Inferior parietal cortex (tissue), 1 donor: ENCODE data around the gene ADAMTSL3.

Source experiments
- DNase-seq: peaks from one replicate; pipeline ENCODE4 v3.0.0-alpha.2; 2016; ENCODE audit errors: extremely low spot score

ADAMTSL3 gene

DNA sequence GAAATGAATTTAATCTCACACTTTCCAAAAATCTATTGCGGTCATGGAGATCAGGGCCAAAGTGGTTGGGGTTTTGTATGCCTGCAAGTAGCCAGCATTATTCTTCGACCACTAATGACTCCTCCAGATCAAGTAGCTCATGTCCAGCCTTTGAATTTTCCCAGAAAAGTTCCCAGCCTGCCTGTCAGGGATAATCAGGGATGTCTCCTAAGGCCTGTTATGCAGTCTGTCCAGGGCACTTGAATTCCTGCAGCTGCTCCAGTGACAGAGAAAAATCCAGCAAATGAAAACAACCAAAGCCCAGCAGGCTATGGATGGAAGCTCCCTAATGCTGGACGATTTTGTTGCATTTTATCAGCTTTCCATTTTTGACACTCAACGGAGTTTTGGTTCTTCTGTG, 215.4 kb downstream of the ADAMTSL3 start:
- DNase-seq: no peak

DNA sequence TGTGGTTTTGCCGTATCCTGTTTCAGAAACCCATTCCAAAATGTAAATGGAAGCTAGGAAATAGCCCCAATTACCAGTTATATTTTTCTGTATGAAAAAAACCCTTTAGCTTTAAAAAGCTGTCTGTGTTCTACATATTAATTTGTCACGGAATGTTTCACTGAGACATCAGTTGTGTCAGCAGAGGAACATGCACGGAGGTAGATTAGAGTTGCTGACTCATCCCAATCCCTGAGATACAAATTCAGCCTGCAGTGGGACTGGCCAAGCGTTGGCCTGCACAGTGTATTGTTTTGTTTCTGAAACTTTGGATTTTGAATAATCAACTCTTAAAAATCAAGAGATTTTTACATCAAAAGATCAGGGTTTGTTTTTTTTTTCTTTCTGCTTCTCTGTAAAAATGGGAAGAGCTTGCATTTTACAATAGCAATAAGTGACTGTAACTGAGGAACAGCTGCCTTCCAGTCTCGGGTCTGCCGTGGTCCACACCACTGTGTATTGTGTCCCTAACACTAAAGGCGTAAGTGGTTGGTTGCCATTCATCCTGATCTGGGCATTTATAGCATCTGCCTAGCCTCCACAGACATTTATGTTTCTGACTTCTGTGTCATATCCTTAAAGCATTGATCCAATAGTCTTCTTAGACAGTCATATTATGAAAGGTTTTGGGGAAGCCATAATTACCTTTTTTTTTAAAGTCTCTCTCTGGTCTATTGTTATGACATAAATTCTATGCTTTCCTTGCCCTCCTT, 218.1 kb downstream of the ADAMTSL3 start:
- peak; percentile 53 for DNase-seq

- DNase-seq: no peak
Measured at GRCh38 chr15:83873966-83874365, 220.0 kb downstream of the ADAMTSL3 start.

- no peak for DNase-seq
Measured at GRCh38 chr15:83880529-83880928, 226.6 kb downstream of the ADAMTSL3 start.

DNA sequence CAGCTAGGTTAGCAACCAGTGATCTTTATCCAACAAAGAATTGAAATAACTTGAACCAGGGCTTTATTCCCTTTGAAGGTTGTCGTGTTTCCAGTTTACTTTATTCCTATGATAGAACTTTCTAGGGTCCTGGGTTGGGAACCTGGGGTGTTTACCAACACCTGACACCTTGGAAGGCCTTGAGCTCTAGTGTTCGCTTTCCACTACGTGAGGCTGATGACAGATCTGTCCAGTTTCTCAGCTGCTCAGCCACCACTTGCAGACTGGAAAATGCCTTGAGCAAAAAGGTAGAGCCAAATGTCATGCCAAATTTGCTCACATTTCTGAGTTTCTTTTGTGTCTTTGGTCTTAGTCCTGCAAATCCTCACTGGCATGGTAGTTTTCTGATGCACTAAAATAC, 227.2 kb downstream of the ADAMTSL3 start:
- no peak for DNase-seq

DNA sequence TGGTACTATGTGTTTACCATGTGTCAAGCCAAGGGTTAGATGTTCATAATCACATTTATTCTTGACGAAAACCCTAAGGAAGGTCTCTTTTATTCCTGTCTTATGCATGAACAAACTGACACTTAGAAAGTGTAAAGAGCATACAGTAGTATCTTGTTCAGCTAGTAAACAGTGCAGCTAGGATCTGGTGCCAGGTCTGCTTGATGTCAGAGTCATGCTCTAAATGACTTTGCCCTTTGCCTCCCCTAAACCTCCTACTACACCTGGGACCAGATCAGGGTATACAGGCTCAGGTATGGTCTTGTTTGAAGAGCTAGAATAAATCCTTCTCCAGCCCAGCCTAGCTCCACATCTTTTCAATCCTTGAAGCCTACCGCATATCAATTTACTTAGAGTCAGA, 232.4 kb downstream of the ADAMTSL3 start:
- DNase-seq: no peak

- no peak for DNase-seq
Measured at GRCh38 chr15:83887404-83887803, 233.5 kb downstream of the ADAMTSL3 start.

DNA sequence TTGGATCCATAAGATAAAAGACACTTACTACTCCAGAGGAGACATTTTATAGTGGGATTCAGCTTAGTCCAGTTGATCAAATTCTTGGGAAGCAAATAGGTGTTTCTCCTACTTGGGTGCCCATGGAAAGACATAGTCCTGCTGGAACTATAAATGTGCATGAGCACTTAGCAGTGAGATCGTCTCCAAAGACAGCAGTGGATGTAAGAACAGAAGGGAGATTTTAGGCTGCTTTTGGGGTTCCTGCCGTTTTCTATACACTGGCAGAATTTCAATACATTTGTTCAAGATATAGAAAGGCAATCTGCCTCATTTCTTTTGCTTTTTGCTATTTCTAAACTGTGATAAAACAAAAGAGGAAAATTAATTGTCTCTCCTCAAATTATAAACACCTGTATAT, 234.0 kb downstream of the ADAMTSL3 start:
- no peak for DNase-seq

DNA sequence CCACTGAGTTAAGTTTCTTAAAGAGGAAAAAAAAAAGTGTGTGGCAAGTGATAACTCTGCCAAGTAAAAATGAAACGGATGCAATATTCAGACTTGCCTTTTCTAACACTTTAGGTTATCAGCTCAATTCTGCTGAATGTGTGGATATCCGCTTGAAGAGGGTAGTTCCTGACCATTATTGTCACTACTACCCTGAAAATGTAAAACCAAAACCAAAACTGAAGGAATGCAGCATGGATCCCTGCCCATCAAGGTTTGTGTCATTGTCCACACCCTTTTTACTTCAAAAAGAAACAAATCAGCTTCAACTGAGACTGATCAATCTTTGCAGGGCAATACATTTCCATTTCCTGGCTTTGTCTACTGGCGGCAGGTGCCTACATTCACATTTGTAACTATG, 236.1 kb downstream of the ADAMTSL3 start:
- DNase-seq: no peak

DNA sequence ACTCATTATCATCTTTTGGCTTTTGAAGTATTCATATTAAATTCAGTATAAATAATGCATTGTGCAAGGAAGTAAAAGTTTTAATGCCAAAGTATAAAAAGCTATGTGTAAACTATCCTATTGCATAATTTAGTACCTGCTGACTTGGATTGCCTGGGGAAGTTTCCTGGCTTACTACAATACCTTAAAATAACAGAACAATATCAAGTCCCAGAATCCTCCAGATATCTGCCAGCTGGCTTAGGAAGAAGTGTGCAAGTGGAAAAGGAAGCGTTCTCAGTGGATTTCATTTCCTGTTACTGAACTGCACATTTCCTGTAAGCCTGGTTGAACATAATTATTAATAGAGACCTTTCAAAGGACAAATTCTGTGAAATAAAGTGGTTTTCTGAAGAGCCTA, 236.7 kb downstream of the ADAMTSL3 start:
- DNase-seq: no peak

DNA sequence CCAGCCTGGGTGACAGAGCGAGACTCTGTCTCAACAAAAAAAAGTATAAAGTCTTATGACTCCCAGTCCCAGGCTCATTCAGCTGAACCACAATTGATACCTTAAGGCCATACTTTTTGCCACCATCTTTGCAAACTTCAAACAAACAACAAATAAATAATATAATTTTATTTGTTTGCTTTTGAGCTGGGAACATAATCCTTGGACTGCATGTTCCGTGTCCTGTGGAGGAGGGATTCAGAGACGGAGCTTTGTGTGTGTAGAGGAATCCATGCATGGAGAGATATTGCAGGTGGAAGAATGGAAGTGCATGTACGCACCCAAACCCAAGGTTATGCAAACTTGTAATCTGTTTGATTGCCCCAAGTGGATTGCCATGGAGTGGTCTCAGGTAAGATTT, 238.6 kb downstream of the ADAMTSL3 start:
- DNase-seq: no peak

DNA sequence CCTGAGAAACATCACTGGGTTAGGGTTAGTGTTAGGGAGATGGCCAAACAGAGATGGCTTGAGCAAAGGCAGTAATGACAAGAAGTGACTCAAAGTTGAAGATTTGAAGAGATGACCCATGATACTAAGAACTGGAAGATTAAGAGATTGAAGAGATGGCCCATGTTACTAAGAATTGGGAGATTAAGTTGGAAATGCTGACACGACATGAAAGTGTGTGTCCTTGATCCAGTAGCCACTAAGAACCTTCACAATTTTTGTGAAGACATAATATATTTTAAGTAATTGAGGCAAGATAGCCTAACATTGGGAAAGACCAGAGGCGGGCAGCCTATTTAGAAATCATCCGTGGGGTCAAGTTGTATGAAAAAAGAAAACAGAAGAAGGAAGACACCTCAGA, 239.4 kb downstream of the ADAMTSL3 start:
- DNase-seq: no peak

- no peak for DNase-seq
Measured at GRCh38 chr15:83897037-83897436, 243.1 kb downstream of the ADAMTSL3 start.

- no peak for DNase-seq
Measured at GRCh38 chr15:83898361-83898760, 244.4 kb downstream of the ADAMTSL3 start.

DNA sequence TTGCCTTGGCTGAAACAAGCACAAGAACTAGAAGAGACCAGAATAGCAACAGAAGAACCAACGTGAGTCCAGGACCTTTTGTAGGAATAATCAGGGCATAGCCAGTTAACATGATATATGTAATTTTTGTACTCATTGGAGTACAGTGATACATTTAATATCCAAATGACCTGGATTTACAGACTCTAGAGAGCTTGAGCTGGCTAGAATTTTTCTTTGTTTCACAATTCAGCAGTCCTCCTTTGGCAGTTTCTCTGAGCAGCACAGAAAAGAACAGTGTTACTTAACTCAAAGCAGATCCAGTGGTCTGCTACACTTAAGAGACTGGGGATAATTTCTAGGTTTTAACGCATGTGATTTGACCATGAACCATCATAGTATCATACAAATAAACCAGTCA, 245.7 kb downstream of the ADAMTSL3 start:
- no peak for DNase-seq

DNA sequence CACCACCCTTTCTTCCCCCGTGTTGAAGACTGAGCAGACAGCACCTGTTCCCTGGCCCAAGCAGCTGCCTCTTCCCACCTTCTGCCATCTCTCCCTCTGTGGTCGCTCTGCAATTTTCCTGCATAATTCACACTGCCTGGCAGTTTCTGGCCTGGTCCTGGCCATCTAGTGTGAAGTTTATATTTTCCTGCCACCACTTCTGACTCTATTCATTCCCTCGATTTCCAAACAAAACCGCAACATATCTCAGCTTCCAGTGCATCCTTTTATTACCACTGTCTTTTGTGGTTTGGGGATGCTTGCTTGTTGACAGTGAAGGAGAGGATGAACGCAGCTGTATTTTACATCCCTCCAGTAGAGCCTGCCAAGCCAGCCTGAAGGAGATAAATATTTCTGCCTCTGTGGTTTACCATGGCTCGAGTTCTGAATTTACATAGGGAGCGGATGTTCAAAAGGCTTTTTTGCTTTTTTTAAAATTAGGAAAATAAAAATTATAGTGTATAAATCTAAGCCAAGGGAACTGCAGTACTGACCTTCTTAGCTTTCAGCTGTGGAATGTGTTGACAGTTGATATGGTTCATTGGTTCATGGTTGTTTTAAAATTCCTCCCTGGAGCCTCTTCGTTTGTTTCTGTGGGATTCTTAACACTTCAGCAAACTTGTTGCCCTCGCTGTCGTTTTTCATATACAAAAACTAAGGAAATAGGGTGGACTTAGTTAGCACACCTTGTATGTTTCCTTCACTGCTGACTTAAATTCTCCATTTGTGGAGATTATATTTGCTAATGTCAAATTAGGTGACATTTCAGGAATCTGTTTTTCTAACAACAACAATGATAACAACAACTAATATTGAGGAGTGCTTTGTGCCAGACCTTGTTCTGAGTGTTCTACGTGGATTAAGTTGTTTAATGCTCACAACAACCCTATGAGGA, 250.5 kb downstream of the ADAMTSL3 start:
- DNase-seq: no peak

DNA sequence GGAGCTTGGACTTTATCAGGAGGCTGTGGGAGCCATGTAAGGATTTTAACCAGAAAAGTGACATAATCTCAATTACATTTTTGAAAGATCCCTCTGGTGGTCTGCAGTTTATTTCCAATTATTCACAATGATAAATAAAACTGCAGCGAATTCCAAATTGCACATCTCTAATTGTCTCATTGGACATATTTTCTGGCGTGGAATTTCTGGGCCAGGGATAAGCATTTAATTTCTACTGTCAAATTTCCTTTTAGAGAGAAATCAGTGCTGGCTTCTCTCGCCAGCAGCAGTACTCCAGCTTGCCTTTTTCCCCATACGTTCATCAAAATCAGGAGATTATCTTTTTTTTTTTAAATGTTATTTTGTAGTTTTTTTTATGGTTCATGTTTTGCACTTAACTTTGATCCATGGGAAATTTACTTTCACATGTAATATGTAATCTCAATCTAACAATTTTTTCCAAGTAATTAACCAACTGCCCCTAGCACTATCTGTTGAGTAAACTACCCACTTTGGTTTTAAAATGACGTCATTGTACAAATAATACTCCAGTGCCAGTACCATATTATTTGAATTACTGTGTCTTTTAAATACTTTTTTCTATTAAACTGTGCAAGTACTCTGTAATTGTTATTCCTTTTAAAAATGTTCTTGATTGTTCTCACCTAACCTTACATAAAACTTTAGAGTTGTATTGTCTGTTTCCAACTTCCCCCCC, 251.8 kb downstream of the ADAMTSL3 start:
- no peak for DNase-seq

- DNase-seq: no peak
Measured at GRCh38 chr15:83911345-83911744, 257.4 kb downstream of the ADAMTSL3 start.

- DNase-seq: no peak
Measured at GRCh38 chr15:83912343-83912742, 258.4 kb downstream of the ADAMTSL3 start.

DNA sequence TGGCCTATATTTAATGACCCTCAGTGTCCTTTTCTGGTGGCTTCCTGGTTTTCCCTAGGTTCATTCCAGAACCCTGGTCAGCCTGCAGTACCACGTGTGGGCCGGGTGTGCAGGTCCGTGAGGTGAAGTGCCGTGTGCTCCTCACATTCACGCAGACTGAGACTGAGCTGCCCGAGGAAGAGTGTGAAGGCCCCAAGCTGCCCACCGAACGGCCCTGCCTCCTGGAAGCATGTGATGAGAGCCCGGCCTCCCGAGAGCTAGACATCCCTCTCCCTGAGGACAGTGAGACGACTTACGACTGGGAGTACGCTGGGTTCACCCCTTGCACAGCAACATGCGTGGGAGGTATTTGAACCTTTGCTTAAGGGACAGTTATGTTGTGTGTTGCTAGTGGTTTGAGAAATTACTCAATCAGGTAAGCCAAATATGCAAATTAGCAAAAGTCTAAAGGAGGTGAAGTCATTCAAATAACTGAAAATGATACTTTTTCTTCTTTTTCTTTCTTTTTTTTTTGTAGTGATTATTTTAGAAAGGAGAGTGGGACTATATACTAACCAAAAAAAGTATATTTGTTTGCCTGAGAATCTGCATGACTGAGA, 259.2 kb downstream of the ADAMTSL3 start:
- DNase-seq: no peak

DNA sequence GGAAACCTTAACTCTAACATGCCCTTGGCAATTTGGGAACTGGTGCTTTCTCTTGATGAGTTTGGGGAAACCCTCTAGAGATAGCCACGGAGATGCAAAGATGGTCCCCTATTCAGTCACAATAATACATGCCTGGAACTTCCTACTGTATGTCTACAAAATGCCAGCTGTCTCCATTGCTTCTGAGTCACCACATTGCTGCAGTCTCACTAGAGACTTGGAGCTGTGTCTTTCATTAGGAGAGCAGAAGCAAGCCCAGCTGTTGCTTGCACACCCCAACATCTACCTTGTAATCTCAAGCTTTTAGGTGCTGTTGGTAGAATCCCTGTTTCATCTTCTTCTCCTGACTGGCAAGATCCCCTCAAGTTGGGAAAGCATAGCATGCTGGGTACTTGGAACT, 261.0 kb downstream of the ADAMTSL3 start:
- no peak for DNase-seq

- DNase-seq: no peak
Measured at GRCh38 chr15:83917432-83917831, 263.5 kb downstream of the ADAMTSL3 start.
